ENCODE measurements around the gene SCCPDH.

GRCh38 chr1:246797597-246797996 is 73.4 kb downstream of the SCCPDH start:
- TF ChIP-seq GATA2 (IDR thresholded peaks at IDR 0.05; ENCODE audit: low read depth, low read length) (no peak), GATA3 (IDR thresholded peaks at IDR 0.05; ENCODE audit: low read depth, low read length) (no peak)
